IPS-11a (cell line): ENCODE data around the gene ZNF219.

Source experiments
- H3K4me3 ChIP-seq: one replicate; pipeline ENCODE4 v1.5.1; 2013; ENCODE audit warnings: low read depth, low read length, control low read depth

Gene ZNF219

DNA sequence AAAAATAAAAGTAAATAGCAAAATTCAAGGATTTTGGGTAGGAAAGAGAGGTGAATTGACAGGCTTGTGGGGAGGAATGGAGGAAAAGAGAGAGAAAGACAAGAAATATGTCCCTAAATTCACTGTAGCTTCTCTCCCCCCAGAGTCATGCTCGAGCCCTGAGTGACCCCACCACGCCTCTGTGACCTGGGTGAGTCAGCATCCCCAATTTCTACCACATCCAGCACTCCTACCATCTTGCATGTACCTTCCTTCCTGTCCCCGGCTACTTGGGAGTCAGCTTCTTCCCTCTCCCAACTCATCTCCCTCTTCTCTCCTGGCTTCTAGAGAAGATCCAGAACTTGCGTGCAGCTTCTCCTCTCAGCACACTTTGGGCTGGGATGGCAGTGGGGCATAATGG, 9.8 kb downstream of the ZNF219 start:
- H3K4me3 ChIP-seq: no peak overlapping the region

DNA sequence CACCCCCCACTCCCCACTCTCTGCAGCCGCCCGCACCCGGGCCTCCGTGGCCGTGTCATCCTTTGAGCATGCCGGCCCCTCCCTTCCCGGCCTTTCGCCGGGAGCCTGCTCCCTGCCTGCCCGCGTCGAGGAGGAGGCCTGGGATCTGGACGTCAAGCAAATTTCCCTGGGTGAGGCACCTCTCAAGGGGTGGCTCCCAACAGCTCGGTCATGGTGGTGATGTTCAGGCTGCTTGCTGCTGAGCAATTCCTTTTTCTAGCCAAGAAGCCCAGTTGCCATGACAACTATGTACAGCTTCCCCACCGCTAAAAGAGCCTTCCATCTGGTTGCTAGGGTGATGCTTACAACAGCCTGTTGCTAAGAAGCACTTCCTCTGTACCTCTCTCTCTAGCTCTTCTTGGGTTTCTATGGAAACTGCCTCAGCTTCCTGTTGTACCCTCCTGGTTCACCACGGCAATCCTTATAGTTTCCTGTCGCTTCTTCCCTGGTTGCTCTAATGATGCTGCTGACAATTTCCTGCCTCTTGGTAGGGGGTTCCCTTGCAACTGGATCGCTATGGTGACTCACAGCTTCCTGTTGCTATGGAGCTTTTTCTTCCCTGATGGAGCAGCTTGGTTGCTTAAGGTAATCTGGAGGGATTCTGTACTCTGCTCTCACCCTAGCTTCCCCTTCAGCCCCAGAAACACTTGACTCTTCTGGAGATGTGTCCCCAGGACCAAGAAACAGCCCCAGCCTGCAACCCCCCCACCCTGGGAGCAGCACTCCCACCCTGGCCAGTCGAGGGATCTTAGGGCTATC, 11.0 kb downstream of the ZNF219 start:
- H3K4me3 ChIP-seq: no peak overlapping the region

DNA sequence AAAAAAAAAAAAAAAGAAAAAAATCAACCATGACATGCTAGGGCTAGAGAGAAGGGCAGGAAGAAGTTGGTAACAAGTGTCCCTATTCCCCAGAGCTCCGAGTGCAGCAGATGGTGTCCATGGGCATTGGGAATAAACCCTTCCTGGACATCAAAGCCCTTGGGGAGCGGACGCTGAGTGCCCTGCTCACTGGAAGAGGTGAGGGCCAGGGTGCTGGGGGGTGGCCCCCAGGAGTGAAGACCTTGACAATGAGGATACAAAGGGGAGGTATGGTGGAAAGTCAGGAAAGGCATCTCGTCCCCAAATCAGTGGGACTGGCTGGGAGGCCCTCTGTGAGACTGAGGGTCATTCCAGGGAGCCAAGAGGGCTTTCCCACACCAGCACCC, 11.6 kb downstream of the ZNF219 start:
- H3K4me3 ChIP-seq: no peak overlapping the region

DNA sequence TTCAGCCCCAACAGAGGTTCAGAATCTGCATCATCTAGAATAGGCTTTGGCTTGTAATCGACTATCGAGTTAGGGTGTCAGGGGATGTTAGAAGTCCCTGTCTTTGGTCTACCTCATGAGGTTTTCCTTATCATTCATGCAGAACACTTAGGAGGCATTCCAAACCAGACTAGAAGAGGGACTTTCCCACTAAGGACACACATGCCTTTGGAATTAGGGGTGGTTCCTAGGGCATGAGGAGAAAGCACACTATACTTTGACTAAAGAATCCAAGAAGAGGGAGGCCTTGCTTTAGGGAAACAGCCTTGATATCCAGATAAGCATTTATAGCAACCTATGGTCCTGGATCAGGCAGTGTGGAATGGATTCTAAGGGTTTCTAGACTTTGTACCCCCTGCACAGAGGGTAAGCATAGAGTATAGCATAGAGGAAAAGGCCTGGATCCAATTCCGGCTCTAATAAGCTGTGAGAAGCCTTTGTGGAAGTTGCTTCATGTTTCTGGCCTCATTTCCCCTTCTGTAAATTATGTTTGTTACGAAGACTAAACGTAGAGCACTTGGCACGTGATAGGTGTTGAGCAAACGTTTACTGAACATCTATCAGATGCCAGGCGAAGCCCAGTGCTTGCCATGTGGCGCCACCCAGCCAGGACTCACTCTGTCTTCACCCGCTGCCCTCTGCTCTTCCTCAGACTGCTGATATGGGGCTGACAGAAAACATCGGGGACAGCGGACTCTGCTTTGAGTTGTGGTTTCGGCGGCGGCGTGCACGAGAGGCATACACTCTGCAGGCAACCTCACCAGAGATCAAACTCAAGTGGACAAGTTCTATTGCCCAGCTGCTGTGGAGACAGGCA, 13.2 kb downstream of the ZNF219 start:
- no peak overlapping the region for H3K4me3 ChIP-seq

DNA sequence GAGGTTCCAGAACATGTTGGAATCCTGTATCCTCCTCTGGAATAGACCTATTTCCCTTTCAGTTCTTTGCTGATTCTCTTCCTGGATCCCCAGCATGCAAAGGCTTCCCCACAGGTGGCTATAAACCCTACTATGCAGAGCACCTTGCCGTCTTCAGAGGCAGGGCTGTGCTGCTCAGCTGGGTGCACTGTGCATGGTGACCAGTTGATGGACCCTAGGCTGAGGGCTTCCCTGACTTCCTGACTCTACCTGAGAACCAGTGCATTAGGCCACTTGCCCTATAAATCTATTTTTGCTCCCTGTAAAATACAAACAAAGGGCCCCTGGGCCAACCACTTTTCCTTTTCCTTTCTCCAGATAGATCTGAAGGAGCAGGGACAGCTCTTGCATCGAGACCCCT, 14.1 kb downstream of the ZNF219 start:
- no peak overlapping the region for H3K4me3 ChIP-seq

DNA sequence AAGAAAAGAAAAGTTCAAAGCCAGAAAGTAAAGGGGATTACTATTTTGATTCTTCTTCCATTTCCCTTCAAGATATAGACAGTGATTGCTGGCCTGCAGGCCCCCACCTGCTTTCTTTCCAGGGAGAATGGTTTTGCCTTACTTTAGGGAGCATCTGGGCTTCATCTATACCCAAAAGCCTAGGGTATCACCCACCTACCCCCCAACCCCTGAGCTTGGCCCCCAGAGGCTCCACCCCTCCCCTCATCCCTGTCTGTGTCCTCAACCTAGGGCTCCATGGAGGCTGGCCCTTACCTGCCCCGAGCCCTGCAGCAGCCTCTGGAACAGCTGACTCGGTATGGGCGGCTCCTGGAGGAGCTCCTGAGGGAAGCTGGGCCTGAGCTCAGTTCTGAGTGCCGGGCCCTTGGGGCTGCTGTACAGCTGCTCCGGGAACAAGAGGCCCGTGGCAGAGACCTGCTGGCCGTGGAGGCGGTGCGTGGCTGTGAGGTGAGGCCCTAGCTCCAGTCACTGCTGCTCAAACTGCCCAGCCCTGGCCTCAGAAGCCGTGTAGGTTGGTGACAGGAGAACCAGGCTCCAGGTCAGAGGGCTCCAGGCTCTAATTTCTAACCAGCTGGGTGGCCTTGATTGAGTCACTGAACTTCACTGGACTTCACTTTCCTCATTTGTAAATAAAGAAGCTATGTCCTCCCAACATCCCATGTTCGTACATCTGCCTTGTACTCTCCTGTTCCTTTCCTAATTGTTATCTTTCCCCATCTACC, 14.7 kb downstream of the ZNF219 start:
- H3K4me3 ChIP-seq: no peak overlapping the region

DNA sequence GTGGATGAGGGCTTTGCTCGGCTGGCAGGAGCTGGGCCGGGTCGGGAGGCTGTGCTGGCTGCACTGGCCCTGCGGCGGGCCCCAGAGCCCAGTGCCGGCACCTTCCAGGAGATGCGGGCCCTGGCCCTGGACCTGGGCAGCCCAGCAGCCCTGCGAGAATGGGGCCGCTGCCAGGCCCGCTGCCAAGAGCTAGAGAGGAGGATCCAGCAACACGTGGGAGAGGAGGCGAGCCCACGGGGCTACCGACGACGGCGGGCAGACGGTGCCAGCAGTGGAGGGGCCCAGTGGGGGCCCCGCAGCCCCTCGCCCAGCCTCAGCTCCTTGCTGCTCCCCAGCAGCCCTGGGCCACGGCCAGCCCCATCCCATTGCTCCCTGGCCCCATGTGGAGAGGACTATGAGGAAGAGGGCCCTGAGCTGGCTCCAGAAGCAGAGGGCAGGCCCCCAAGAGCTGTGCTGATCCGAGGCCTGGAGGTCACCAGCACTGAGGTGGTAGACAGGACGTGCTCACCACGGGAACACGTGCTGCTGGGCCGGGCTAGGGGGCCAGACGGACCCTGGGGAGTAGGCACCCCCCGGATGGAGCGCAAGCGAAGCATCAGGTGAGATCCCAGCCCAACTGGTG, 16.8 kb downstream of the ZNF219 start:
- no peak overlapping the region for H3K4me3 ChIP-seq

DNA sequence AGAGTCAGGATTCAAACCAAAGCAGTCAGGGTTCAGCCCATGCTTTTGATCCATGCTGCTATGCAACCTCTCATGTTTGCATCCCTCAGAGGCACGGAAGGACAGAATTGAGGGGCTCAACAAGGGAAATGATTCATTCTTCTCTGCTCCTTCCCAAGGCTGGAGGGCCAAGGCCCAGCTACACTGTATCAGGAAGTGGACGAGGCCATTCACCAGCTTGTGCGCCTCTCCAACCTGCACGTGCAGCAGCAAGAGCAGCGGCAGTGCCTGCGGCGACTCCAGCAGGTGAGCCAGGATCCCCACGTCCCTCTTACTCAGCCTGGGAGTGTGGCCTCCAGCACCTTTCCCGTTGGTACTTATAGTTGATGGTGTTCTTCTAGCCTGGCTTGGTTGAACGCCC, 19.7 kb downstream of the ZNF219 start:
- H3K4me3 ChIP-seq: no peak overlapping the region

DNA sequence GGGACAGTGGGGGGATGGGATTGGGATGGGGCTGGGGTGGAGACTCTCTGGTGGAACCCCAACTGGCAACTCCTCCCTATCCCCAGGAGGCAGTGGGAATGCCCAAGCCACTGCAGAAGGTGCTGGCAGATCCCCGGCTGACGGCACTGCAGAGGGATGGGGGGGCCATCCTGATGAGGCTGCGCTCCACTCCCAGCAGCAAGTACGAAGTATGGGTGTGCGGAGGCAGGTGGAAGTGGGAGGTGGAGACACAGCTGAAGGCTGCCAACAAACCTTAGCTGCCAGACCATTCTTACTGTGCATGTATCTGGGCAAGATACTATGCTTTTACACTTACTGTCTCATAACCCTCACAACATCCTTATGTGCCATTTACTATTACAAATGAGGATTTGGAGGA, 20.2 kb downstream of the ZNF219 start:
- no peak overlapping the region for H3K4me3 ChIP-seq

DNA sequence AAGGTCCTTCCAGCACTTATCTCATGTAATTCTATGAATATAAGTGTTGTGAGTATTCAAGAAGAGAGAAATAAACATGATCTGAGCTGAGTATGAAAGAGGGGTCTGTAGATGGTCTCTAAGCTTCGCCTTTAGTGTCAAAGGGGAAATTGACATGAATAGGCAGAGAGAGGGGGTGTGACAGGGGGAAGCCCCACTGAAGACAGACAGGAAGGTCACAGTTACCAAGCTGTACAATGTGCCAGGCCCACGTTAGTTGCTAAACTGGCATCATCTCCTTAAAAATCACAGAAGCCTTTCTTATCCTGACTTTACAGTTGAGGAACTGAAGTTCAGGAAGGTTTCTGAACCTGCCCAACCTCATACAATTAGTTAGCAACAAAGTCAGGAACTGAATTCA, 20.8 kb downstream of the ZNF219 start:
- no peak overlapping the region for H3K4me3 ChIP-seq

DNA sequence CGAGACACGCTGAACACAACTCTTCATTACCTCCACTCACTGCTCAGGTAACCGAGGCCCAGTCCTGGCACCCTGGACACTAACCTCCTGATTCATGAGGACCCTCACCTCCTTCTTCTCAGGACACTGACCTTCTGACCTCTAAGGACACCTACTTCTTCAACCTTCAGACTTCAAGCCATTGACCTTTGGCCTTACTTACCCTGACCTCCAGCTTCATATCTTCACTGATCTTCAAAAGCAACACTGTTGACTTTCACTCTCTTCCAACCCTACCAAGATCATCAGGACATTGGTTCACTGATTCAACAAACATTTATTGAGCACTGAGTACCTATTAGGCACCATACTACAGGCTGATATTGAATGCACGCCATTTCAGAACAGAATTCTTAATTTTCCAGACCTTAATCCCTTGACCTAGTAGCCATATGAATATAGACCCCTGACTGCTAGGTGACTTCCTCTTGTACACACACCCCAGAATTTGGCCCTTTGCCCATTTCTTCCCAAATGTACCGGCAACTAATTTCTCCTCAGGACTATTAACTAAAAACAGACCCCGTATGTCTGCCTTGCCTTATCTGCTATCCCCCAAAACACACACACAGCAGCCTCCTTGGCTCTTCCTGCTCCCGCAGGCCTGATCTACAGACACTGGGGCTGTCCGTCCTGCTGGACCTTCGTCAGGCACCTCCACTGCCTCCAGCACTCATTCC, 22.6 kb downstream of the ZNF219 start:
- H3K4me3 ChIP-seq: no peak overlapping the region

DNA sequence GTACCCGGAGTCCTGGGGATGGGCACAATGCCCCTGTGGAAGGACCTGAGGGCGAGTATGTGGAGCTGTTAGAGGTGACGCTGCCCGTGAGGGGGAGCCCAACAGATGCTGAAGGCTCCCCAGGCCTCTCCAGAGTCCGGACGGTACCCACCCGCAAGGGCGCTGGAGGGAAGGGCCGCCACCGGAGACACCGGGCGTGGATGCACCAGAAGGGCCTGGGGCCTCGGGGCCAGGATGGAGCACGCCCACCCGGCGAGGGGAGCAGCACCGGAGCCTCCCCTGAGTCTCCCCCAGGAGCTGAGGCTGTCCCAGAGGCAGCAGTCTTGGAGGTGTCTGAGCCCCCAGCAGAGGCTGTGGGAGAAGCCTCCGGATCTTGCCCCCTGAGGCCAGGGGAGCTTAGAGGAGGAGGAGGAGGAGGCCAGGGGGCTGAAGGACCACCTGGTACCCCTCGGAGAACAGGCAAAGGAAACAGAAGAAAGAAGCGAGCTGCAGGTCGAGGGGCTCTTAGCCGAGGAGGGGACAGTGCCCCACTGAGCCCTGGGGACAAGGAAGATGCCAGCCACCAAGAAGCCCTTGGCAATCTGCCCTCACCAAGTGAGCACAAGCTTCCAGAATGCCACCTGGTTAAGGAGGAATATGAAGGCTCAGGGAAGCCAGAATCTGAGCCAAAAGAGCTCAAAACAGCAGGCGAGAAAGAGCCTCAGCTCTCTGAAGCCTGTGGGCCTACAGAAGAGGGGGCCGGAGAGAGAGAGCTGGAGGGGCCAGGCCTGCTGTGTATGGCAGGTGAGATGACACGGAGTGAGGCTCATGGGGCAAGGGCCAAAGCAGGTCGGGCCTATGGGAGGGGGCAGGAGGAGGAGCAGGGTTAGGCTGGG, 23.8 kb downstream of the ZNF219 start:
- no peak overlapping the region for H3K4me3 ChIP-seq

DNA sequence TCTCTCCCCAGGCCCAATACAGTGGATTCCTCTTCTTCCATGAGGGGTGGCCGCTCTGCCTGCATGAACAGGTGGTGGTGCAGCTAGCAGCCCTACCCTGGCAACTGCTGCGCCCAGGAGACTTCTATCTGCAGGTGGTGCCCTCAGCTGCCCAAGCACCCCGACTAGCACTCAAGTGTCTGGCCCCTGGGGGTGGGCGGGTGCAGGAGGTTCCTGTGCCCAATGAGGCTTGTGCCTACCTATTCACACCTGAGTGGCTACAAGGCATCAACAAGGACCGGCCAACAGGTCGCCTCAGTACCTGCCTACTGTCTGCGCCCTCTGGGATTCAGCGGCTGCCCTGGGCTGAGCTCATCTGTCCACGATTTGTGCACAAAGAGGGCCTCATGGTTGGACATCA, 24.5 kb downstream of the ZNF219 start:
- no peak overlapping the region for H3K4me3 ChIP-seq

DNA sequence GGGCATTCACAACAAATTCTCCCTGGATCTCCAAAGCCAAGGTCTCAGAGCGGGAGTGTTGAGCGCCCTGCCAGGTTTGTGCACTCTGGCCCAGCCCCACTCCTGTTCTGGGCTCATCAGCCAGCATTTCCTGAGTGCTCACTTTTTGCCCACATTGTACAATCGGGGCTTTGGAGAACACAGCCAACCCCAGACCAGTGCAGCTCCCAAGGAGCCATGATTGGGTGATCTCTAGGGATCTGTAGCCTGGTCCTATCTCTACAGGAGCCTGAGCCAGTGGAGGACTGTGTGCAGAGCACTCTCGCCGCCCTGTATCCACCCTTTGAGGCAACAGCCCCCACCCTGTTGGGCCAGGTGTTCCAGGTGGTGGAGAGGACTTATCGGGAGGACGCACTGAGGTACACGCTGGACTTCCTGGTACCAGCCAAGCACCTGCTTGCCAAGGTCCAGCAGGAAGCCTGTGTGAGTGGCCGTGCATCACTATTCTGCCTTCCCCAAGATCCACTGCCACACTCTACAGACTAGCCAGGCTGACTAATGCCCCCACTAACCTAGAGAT, 25.6 kb downstream of the ZNF219 start:
- no peak overlapping the region for H3K4me3 ChIP-seq

DNA sequence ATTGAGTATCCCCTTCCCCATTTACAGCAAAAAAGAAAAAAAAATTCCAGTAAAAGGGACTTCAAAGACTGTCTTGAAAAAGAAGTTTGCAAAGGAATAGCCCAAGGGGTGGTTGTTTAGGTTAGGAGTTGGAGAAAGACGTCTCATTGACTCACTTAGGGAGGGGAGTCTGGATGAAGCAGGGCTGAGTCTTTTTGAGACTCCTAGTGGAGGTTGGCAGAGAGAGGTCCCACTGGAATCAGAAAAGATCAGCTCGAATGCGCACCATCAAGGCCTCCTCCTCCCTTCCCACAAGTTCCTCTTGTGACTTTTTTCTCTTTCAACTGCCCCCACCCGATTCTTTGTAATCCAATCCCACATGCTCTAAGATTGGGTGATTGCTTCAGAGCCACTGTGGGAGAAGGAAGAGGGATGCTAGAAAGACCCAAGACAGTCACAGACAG, 26.4 kb downstream of the ZNF219 start:
- H3K4me3 ChIP-seq: peak overlapping the region; percentile 79

DNA sequence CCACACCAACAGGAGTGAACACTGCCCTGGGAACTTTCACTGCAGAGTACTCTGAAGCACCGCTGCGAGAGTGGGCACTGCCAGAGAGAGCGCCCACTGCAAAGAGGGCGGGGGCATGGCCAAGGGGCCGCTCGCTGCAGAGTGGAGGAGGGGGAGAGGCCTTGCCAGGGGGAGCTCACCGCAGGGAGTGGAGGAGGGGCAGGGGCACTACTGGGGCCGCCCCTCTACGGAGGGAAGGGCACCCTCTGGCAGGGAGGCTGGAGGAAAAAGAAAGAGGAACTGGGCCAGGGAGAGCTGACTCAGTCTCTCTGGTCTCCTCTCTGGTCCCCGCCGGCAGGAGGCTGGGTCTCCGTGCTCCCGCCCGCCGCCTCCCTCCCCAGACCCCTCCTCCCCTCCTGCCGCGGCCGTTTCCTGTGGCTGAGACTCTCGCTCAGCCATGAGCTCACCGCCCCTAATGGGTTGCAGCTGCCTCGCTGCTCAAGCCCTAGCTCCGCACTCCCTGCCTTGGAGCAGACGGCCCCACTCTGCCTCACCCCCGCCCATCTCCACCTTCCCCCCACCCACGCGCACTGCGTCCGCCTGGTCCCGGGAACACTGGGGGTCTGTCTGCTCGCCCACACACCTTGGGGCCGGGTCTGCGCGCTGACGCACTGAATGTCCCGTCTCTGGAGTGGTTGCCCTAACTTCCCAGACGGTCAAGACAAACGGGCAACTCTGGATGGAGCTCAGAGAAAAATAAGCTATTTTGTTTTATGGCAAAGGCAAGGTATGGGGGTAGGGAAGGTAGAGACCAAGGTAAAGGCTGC, 27.0 kb downstream of the ZNF219 start:
- H3K4me3 ChIP-seq: peak overlapping the region; percentile 79

DNA sequence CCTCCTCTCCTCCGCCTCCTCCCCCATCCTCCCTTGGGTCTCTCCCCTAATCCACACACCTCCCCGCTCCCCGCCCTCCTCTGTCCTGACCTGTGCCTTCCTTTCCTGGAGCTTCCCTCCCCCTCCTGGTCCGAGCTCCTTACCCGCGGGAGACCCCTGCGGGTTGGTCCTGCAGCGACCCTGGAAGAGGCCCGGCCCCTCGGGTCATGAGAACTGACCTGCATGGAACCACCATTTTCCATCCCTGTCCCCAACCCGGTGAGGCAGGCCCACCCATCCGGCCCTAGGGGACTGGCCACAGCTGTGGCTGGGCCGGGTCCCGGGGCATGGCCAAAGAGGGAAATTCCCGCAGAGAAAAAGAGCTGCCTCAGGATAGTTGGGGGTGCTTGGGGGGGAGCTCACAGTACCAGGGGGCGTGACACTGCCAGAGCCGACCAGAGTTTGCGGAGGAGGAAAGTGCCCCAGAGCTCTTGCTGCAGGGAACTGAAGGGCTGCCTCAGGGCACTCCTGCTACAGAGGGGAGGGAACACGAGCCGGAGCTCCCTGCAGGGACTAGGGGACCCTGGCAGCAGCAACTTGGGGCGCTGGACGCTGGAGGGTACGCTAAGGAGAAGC, 27.7 kb downstream of the ZNF219 start:
- peak overlapping the region; percentile 79 for H3K4me3 ChIP-seq

DNA sequence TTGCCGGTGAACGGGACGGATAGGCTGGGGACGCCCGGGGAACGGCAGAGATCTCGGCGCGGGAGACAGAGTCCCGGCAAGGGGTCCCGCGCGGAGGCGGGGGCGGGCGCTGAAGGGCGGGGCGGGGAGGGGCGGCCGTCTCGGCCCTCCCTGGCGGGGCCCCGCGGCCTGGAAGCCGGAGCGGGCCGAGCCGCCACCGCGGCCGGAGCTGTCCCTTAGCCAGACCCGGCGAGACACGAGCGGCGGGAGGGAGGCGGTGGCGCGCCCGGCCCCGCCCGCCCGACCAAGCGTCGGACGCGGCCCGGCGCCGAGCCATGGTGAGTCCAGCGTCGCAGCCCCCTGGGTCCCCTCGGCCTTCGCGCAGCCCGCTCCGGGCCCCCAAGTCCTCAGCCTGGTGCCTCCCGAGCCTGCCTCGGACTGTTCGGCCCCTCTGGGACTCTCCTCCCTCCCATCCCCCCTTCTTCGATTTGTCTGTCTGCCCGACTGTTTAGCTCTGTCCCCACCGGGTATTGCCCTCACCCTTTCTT, 28.3 kb downstream of the ZNF219 start, which contains the start of gene ARHGEF40:
Gene ARHGEF40, plus strand, starts transcription at position 222 of the 527 bp plus-strand sequence. Its CDS starts 93 bp downstream, at position 315.
- H3K4me3 ChIP-seq: peak within 1 kb of the TSS; percentile 79
